GM13977 (cell line): ENCODE results near the gene ASPSCR1.

ENCODE experiments used
- DNase-seq: peaks from one replicate; pipeline ENCODE4 v3.0.0; 2012; ENCODE audit warnings: low spot score
- in situ Hi-C: fragments of 300-500 bp; cut with MboI; formaldehyde crosslinking; loops from one replicate; pipeline ENCODE4 v1.12.0; 2022; ENCODE audit warnings: low sequenced_read_pairs, low pct_unique_long_range_greater_than_20kb, mixed read lengths, inconsistent platforms; ENCODE audit not compliant: unreplicated experiment
- TF ChIP-seq, protein P1 (sequence below): IDR thresholded peaks from 2 replicates; pipeline ENCODE4 v1.5.1; 2012; ENCODE audit warnings: mild to moderate bottlenecking, control low read depth; ENCODE audit not compliant: insufficient read depth; ENCODE audit errors: extremely low read depth, missing control alignments

The ASPSCR1 gene

DNA sequence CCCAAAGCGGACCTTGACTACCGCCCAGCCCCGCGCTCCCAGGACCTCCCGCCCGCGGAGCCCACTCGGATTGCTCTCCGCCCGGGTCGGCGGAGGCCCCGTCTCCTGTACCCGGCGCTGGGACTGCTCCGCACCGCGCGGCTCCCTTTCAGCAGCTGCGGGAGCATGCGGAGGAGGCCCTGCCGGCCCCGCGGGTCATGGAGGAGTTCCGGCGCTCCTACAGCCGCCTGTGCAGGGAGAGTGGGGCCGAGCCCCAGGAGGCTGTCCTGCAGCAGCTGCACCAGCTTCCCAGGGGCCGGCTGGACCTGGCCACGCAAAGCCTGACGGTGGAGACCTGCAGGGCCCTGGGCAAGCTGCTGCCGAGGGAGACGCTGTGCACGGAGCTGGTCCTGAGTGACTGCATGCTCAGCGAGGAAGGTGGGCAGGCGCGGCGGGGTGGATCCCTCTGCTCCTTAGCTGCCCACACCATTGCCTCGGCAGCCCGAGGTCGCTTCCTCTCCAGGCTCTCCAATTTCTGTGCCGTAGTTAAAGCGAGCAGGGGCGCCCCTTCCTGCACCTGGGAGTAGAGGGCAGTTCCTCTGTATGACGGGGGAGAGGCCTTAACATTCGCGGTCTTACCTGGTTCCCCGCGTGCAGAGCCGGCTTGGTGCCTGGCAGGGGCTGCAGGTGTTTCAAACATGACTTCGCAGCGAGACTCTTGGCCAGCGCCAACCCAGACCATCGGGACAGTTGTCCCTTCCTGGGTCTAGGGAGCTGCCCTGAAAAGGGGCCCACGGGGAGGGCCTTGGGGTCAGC lies 46.2 kb downstream of the ASPSCR1 start:
- TF ChIP-seq, protein P1, sequence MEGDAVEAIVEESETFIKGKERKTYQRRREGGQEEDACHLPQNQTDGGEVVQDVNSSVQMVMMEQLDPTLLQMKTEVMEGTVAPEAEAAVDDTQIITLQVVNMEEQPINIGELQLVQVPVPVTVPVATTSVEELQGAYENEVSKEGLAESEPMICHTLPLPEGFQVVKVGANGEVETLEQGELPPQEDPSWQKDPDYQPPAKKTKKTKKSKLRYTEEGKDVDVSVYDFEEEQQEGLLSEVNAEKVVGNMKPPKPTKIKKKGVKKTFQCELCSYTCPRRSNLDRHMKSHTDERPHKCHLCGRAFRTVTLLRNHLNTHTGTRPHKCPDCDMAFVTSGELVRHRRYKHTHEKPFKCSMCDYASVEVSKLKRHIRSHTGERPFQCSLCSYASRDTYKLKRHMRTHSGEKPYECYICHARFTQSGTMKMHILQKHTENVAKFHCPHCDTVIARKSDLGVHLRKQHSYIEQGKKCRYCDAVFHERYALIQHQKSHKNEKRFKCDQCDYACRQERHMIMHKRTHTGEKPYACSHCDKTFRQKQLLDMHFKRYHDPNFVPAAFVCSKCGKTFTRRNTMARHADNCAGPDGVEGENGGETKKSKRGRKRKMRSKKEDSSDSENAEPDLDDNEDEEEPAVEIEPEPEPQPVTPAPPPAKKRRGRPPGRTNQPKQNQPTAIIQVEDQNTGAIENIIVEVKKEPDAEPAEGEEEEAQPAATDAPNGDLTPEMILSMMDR: no peak
- peak; percentile 68 for DNase-seq
- in situ Hi-C loops: no loop called here

GRCh38 chr17:82024859-82025258 lies 47.4 kb downstream of the ASPSCR1 start:
- no peak for DNase-seq
- TF ChIP-seq, protein P1: no peak
- in situ Hi-C loops: no loop called here

GRCh38 chr17:82025401-82026107 lies 48.1 kb downstream of the ASPSCR1 start:
- no peak for DNase-seq
- in situ Hi-C loops: no loop called here

DNA sequence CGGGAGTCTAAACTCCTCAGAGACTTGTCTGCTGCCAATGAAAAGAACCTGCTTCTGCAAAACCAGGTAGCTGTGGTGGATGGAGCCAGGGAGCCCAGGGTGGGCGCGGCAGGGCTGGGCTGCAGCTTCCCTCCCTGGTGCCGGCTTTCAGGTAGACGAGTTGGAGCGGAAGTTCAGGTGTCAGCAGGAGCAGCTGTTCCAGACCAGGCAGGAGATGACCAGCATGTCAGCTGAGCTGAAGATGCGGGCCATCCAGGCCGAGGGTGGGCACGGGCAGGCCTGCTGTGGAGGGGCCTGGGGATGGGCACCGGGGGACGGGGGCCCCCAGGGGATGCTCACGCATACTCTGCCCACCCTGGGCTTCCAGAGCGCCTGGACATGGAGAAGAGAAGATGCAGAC lies 50.8 kb downstream of the ASPSCR1 start:
- in situ Hi-C loops: no loop called here
- TF ChIP-seq, protein P1: no peak
- DNase-seq: no peak

More at GRCh38 chr17:82025401-82026107, 48.1 kb downstream of the ASPSCR1 start:
- TF ChIP-seq, protein P1: no peak

- no peak for DNase-seq
- in situ Hi-C loops: no loop called here
- TF ChIP-seq, protein P1: no peak
Observed at GRCh38 chr17:82028966-82029365, 51.5 kb downstream of the ASPSCR1 start.

DNA sequence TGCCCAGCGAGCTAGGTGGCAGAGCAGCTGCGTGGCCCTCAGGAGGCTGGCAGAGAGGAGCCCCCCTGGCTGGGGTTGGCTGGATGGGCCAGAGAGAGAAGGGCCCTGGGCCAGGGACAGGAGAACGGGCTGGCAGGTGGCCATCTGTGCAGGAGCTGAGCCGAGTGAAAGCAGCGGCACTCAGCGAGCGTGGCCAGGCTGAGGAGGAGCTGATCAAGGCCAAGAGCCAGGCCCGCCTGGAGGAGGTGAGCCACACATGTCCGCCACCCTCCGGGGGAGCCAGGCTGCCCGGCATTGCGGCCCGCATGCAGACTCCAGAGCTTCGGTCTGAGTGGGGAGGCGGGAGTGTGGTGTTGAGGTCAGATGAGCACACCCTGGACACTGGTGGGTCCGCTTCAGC lies 52.0 kb downstream of the ASPSCR1 start:
- DNase-seq: no peak
- in situ Hi-C loops: no loop called here

More for the DNA sequence above, 52.0 kb downstream of the ASPSCR1 start:
- TF ChIP-seq, protein P1: no peak
